ENCODE results near the gene TBC1D22A. TPM values are rescaled to one million over a fixed set of nuclear protein-coding genes. Genes with fewer than 3 reads are reported as not detected.
"Not testable (repeated sequence)": the region's sequence is repeated elsewhere in the genome, so short reads cannot be mapped to it uniquely, and the experiment has no call there.

The TBC1D22A gene
- total and polyA plus RNA-seq, 2 donors (not counting 3 experiments of a cell fraction or from before 2014, with no cell fraction given), result 26.1 to 32.4 TPM

- no peaks in the 10 kb centered on the region for H3K9me3 ChIP-seq (replicated peaks; ENCODE audit: control insufficient read depth, insufficient read depth, low read length)
- ChIA-PET POLR2A (no interaction called here), CTCF (interaction anchor here (1.3 kb wide), 1 partner anchor 132 kb away, joined by 4 read pairs; no protein-coding TSS in a partner anchor)
- H3K27me3 ChIP-seq (ENCODE audit: control insufficient read depth in 2 of 2, insufficient read depth in 2 of 2, low read length in 2 of 2), result no peaks in the 10 kb centered on the region
- no peaks in the 10 kb centered on the region for H4K20me1 ChIP-seq (replicated peaks; ENCODE audit: control insufficient read depth, extremely low read depth, insufficient read depth, low read length)
- no peak overlapping the region for H3K4me2 ChIP-seq (ENCODE audit: insufficient read depth, low read length)
- no peak for TF ChIP-seq JUN (IDR thresholded peaks at IDR 0.05; ENCODE audit: borderline replicate concordance, insufficient read depth, insufficient read length, low read depth)
- TF ChIP-seq, protein P1, sequence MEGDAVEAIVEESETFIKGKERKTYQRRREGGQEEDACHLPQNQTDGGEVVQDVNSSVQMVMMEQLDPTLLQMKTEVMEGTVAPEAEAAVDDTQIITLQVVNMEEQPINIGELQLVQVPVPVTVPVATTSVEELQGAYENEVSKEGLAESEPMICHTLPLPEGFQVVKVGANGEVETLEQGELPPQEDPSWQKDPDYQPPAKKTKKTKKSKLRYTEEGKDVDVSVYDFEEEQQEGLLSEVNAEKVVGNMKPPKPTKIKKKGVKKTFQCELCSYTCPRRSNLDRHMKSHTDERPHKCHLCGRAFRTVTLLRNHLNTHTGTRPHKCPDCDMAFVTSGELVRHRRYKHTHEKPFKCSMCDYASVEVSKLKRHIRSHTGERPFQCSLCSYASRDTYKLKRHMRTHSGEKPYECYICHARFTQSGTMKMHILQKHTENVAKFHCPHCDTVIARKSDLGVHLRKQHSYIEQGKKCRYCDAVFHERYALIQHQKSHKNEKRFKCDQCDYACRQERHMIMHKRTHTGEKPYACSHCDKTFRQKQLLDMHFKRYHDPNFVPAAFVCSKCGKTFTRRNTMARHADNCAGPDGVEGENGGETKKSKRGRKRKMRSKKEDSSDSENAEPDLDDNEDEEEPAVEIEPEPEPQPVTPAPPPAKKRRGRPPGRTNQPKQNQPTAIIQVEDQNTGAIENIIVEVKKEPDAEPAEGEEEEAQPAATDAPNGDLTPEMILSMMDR (IDR thresholded peaks at IDR 0.05; ENCODE audit: extremely low read depth in 1 of 2, insufficient read depth in 1 of 2, low read depth in 1 of 2, low read length in 2 of 2), result no peak
- TF ChIP-seq FOS (IDR thresholded peaks at IDR 0.05; ENCODE audit: borderline replicate concordance, insufficient read depth, low read length), result no peak
- no peak for TF ChIP-seq EZH2 (IDR thresholded peaks at IDR 0.05; ENCODE audit: borderline replicate concordance, low read depth, low read length, severe bottlenecking)
- no peak for TF ChIP-seq MYC (IDR thresholded peaks at IDR 0.05; ENCODE audit: low read depth, low read length)
- no peak for TF ChIP-seq POLR2A (IDR thresholded peaks at IDR 0.05; ENCODE audit: low read depth, low read length)
- TF ChIP-seq, protein P2, sequence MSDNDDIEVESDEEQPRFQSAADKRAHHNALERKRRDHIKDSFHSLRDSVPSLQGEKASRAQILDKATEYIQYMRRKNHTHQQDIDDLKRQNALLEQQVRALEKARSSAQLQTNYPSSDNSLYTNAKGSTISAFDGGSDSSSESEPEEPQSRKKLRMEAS (IDR thresholded peaks at IDR 0.05; ENCODE audit: insufficient read depth, insufficient read length), result no peak
- no peak for TF ChIP-seq POLR2AphosphoS5 (IDR thresholded peaks at IDR 0.05; ENCODE audit: insufficient read depth, low read depth, low read length)
- TF ChIP-seq GATA2 (IDR thresholded peaks at IDR 0.05; ENCODE audit: insufficient read depth, insufficient read length, low read depth, low read length), result no peak
- dilution Hi-C loops (cut with MboI; ENCODE audit: extremely low pct_ligation_motif_present, low sequenced_read_pairs), result no loop called here
- H3K36me3 ChIP-seq (ENCODE audit: control insufficient read depth in 2 of 2, extremely low read depth in 1 of 2, insufficient read depth in 2 of 2, low read length in 2 of 2), result peaks cover 0 to 9% of the 10 kb centered on the region in 2 experiments
- H3K4me3 ChIP-seq (replicated peaks in 1 of 3; ENCODE audit: insufficient read depth in 1 of 3, low read depth in 1 of 3, low read length in 3 of 3), result no peak overlapping the region
- H3K4me1 ChIP-seq (ENCODE audit: control insufficient read depth, extremely low read depth, insufficient read depth, low read length), result no peaks in the 10 kb centered on the region
- BruUV-seq (replicated peaks), result no TSS peak
- H3K27ac ChIP-seq (ENCODE audit: insufficient read depth, low read depth, low read length), result no peak overlapping the region
- no peaks in the 10 kb centered on the region for H3K79me2 ChIP-seq (ENCODE audit: control insufficient read depth, insufficient read depth, low read length)
- no peak overlapping the region for H2AFZ ChIP-seq (ENCODE audit: low read depth, low read length)
- no peak overlapping the region for H3K9ac ChIP-seq (replicated peaks; ENCODE audit: extremely low read depth, insufficient read depth, low read length)
- no peak for DNase-seq (ENCODE audit: low read depth, low spot score)
- FAIRE-seq, result no peak
- H3K9me1 ChIP-seq (replicated peaks; ENCODE audit: control insufficient read depth, extremely low read depth, insufficient read depth, low read length), result no peaks in the 10 kb centered on the region
- intact Hi-C loops (cut with micrococcal nuclease), result no loop called here
Observed at GRCh38 chr22:46977656-46978343, 215.3 kb downstream of the TBC1D22A start.

- FAIRE-seq; BruUV-seq (replicated peaks); H2AFZ ChIP-seq (ENCODE audit: low read depth, low read length); H3K9ac ChIP-seq (replicated peaks; ENCODE audit: extremely low read depth, insufficient read depth, low read length); H3K36me3 ChIP-seq (ENCODE audit: control insufficient read depth in 2 of 2, extremely low read depth in 1 of 2, insufficient read depth in 2 of 2, low read length in 2 of 2); H3K27ac ChIP-seq (ENCODE audit: insufficient read depth, low read depth, low read length); DNase-seq (ENCODE audit: low read depth, low spot score); H3K4me2 ChIP-seq (ENCODE audit: insufficient read depth, low read length); H3K79me2 ChIP-seq (ENCODE audit: control insufficient read depth, insufficient read depth, low read length); H3K27me3 ChIP-seq (ENCODE audit: control insufficient read depth in 2 of 2, insufficient read depth in 2 of 2, low read length in 2 of 2); H3K9me1 ChIP-seq (replicated peaks; ENCODE audit: control insufficient read depth, extremely low read depth, insufficient read depth, low read length); CTCF ChIA-PET; intact Hi-C loops (cut with micrococcal nuclease); H3K4me1 ChIP-seq (ENCODE audit: control insufficient read depth, extremely low read depth, insufficient read depth, low read length); dilution Hi-C loops (cut with MboI; ENCODE audit: extremely low pct_ligation_motif_present, low sequenced_read_pairs); POLR2A ChIA-PET; H4K20me1 ChIP-seq (replicated peaks; ENCODE audit: control insufficient read depth, extremely low read depth, insufficient read depth, low read length); H3K9me3 ChIP-seq (replicated peaks; ENCODE audit: control insufficient read depth, insufficient read depth, low read length); H3K4me3 ChIP-seq (replicated peaks in 1 of 3; ENCODE audit: insufficient read depth in 1 of 3, low read depth in 1 of 3, low read length in 3 of 3): not testable (repeated sequence)
Observed at GRCh38 chr22:46978668-46979067, 216.2 kb downstream of the TBC1D22A start.
